Activated CD8-positive, alpha-beta T cell treated with anti-CD3 and anti-CD28 coated beads for 36 hours (primary cell): ENCODE data around the gene DDX1. TPM values are rescaled to one million over a fixed set of nuclear protein-coding genes. Genes with fewer than 3 reads are reported as not detected.

Experiments
- ATAC-seq: fragments of 200-7000 bp; cut with Tn5 transposase; one replicate; pipeline ENCODE4 v1.10.0; 2021; ENCODE audit warnings: mild to moderate bottlenecking, moderate library complexity
- CTCF ChIA-PET: fragments of 350-600 bp; sonication (Branson Sonifier 250); formaldehyde crosslinking; loops from one replicate; lab custom pipeline; 2021; ENCODE audit warnings: antibody characterized with exemption; lab: Charles Lee
- POLR2A ChIA-PET: fragments of 350-600 bp; sonication (Branson Sonifier 250); formaldehyde crosslinking; loops from one replicate; lab custom pipeline; 2021; ENCODE audit warnings: antibody characterized with exemption; lab: Charles Lee
- DNase-seq: peaks from one replicate; pipeline ENCODE4 v3.0.0-alpha.2; 2020
- H3K27ac Mint-ChIP-seq: one replicate; pipeline ENCODE4 v1.8.0; 2021; ENCODE audit warnings: mild to moderate bottlenecking, mixed read lengths
- H3K27me3 Mint-ChIP-seq: one replicate; pipeline ENCODE4 v1.8.0; 2021; ENCODE audit warnings: mixed read lengths
- H3K36me3 Mint-ChIP-seq: one replicate; pipeline ENCODE4 v1.8.0; 2021; ENCODE audit warnings: low read depth, mixed read lengths
- H3K4me1 Mint-ChIP-seq: one replicate; pipeline ENCODE4 v1.8.0; 2021; ENCODE audit warnings: low read depth, mixed read lengths
- H3K4me3 Mint-ChIP-seq: one replicate; pipeline ENCODE4 v1.8.0; 2021; ENCODE audit warnings: mild to moderate bottlenecking, moderate library complexity, mixed read lengths
- H3K9me3 Mint-ChIP-seq: one replicate; pipeline ENCODE4 v1.8.0; 2021; ENCODE audit warnings: mixed read lengths
- CTCF ChIP-seq: fragments of 200-600 bp; IDR thresholded peaks from one replicate; pipeline ENCODE4 v1.8.0; 2022; ENCODE audit warnings: antibody characterized with exemption, mild to moderate bottlenecking
- intact Hi-C: fragments of 100-400 bp; cut with micrococcal nuclease; formaldehyde crosslinking; loops from one replicate; pipeline ENCODE4 v1.10.0; 2022
- total RNA-seq, 2 experiments: library from RNA; stranded (reverse); gene quantifications; one replicate each; pipeline ENCODE4 v1.2.3, GENCODE V29; 2021

The DDX1 gene
- total RNA-seq, 2 experiments from 2014 or later, result 90.3 to 92.5 TPM

- DNase-seq (no peak), ATAC-seq (no peak)
- H3K4me3 Mint-ChIP-seq, result no peak overlapping the region
- no peak overlapping the region for H3K27ac Mint-ChIP-seq
- no peak for TF ChIP-seq CTCF
- intact Hi-C loops, result no loop called here
- peaks cover 4% of the 10 kb centered on the region for H3K27me3 Mint-ChIP-seq
- ChIA-PET POLR2A (no interaction called here), CTCF (no interaction called here)
- no peaks in the 10 kb centered on the region for H3K4me1 Mint-ChIP-seq
- H3K9me3 Mint-ChIP-seq, result no peaks in the 10 kb centered on the region
- no peaks in the 10 kb centered on the region for H3K36me3 Mint-ChIP-seq
Measured at GRCh38 chr2:15666861-15667808, 75.5 kb downstream of the DDX1 start.

GRCh38 chr2:15667809-15668556 lies 76.3 kb downstream of the DDX1 start:
- TF ChIP-seq CTCF, result no peak
- Mint-ChIP-seq H3K27me3 (peaks cover 4% of the 10 kb centered on the region), H3K4me3 (no peak overlapping the region), H3K9me3 (no peaks in the 10 kb centered on the region), H3K4me1 (no peaks in the 10 kb centered on the region), H3K36me3 (no peaks in the 10 kb centered on the region), H3K27ac (no peak overlapping the region)
- POLR2A ChIA-PET, result no interaction called here
- no peak for ATAC-seq
- CTCF ChIA-PET, result no interaction called here
- intact Hi-C loops, result no loop called here
- DNase-seq, result no peak

DNA sequence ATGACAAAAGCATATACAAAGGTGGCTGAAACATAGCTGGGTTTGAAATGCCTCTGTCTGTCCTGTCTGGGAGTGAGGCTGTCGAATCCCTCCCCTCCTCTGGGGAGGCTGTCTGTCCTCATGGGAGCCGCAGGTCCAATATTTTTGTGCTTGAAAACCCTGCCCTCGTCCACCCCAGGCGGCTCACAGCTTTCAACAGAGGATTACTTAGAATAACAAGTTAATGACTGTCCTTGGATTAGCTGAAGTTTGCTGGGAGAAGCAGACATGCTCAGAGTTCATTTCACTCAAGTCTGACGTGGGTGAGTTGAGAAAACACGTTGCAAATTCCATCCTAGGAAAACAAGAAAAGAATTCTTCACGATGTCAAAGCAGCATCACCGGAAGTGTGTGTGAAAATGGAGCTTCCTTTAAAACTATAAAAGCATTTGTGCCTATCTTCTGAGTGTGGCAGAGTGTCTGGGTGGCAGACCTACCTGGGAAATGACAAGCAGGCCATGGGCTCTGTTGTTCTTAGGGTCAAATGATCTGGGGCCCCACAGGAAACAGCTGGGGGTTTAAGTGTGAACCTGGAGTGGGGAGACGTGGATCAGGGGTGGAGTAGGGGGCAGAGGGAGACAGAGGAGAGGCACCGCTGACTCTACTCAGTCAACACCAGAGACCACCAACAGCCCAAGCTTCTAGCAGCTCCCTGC lies 77.1 kb downstream of the DDX1 start:
- no peak for TF ChIP-seq CTCF
- DNase-seq, result no peak
- CTCF ChIA-PET, result interaction anchor here (0.7 kb wide), 1 partner anchor 11 kb away, joined by 3 read pairs; no protein-coding TSS in a partner anchor
- H3K27me3 Mint-ChIP-seq, result peaks cover 4% of the 10 kb centered on the region
- H3K27ac Mint-ChIP-seq, result no peak overlapping the region
- no peak overlapping the region for H3K4me3 Mint-ChIP-seq
- POLR2A ChIA-PET, result interaction anchor here (0.8 kb wide), 1 partner anchor 11 kb away, joined by 3 read pairs; no protein-coding TSS in a partner anchor
- intact Hi-C loops, result no loop called here
- H3K4me1 Mint-ChIP-seq, result no peaks in the 10 kb centered on the region
- H3K9me3 Mint-ChIP-seq, result no peaks in the 10 kb centered on the region
- H3K36me3 Mint-ChIP-seq, result no peaks in the 10 kb centered on the region
- no peak for ATAC-seq

DNA sequence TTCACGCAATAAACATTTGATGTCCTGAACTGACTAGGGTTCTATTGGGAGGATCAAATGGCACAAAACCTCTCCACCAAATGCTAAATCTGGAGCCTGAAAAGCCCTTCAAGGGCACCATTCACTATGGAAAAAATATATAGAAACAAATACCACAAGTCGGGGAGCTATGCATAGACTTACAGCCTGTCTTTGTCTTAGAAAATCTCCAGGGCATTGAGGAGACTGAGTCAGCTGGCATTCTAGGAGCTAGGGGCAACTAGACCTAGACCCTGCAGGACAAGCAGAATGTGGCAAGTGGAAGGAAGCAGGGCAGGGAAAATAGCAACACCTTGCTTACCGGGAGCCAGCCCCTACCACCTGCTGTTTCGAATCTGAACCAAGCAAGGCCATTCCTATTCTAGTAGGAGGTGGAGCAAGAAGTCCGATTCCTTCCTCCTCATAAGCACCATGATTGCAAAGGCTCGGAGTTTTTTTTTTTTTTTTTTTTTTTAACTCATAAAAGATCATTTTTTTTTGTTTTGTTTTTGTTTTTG lies 77.8 kb downstream of the DDX1 start:
- no peaks in the 10 kb centered on the region for H3K4me1 Mint-ChIP-seq
- H3K27me3 Mint-ChIP-seq, result peaks cover 4% of the 10 kb centered on the region
- intact Hi-C loops, result no loop called here
- no peak overlapping the region for H3K27ac Mint-ChIP-seq
- POLR2A ChIA-PET, result interaction anchor here (0.8 kb wide), 1 partner anchor 11 kb away, joined by 3 read pairs; no protein-coding TSS in a partner anchor
- no peak overlapping the region for H3K4me3 Mint-ChIP-seq
- no peaks in the 10 kb centered on the region for H3K36me3 Mint-ChIP-seq
- DNase-seq (no peak), ATAC-seq (no peak)
- no peaks in the 10 kb centered on the region for H3K9me3 Mint-ChIP-seq
- CTCF ChIA-PET, result interaction anchor here (0.7 kb wide), 1 partner anchor 12 kb away, joined by 3 read pairs; no protein-coding TSS in a partner anchor
- TF ChIP-seq CTCF, result no peak
